ENCODE measurements around the gene IL11RA.

DNA sequence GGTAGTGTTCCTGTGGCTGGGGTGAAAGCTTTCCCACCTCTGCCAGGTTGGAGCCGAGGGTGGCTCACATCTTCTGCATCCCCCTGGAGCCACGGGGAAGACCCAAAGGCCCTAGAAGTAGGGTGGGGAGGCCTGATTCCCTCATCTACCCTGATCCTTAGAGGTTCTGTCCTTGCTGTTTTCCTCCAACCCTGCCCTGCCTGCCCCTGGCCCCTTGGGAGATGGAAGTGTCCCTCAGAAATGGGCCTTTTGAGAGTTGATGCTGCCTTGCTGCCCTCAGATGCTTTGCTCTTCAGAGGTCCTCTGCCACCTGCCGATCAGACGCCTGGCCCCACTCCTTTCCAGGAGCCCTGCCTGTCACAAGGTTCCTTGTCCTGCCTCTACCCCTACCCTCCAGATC is 32.8 kb downstream of the IL11RA start:
- TF ChIP-seq, protein P1, sequence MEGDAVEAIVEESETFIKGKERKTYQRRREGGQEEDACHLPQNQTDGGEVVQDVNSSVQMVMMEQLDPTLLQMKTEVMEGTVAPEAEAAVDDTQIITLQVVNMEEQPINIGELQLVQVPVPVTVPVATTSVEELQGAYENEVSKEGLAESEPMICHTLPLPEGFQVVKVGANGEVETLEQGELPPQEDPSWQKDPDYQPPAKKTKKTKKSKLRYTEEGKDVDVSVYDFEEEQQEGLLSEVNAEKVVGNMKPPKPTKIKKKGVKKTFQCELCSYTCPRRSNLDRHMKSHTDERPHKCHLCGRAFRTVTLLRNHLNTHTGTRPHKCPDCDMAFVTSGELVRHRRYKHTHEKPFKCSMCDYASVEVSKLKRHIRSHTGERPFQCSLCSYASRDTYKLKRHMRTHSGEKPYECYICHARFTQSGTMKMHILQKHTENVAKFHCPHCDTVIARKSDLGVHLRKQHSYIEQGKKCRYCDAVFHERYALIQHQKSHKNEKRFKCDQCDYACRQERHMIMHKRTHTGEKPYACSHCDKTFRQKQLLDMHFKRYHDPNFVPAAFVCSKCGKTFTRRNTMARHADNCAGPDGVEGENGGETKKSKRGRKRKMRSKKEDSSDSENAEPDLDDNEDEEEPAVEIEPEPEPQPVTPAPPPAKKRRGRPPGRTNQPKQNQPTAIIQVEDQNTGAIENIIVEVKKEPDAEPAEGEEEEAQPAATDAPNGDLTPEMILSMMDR (IDR thresholded peaks at IDR 0.05 in 2 of 3, conservative IDR thresholded peaks at IDR 0.05 in 1 of 3; ENCODE audit: control insufficient read depth in 2 of 3, extremely low read depth in 1 of 3, insufficient read depth in 1 of 3, low read depth in 3 of 3, low read length in 3 of 3) = no peak
- TF ChIP-seq ASH2L (IDR thresholded peaks at IDR 0.05; ENCODE audit: borderline replicate concordance, low read depth) = no peak
- TF ChIP-seq, protein P2, sequence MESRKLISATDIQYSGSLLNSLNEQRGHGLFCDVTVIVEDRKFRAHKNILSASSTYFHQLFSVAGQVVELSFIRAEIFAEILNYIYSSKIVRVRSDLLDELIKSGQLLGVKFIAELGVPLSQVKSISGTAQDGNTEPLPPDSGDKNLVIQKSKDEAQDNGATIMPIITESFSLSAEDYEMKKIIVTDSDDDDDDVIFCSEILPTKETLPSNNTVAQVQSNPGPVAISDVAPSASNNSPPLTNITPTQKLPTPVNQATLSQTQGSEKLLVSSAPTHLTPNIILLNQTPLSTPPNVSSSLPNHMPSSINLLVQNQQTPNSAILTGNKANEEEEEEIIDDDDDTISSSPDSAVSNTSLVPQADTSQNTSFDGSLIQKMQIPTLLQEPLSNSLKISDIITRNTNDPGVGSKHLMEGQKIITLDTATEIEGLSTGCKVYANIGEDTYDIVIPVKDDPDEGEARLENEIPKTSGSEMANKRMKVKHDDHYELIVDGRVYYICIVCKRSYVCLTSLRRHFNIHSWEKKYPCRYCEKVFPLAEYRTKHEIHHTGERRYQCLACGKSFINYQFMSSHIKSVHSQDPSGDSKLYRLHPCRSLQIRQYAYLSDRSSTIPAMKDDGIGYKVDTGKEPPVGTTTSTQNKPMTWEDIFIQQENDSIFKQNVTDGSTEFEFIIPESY (IDR thresholded peaks at IDR 0.05) = no peak
- TF ChIP-seq POLR2AphosphoS5 (IDR thresholded peaks at IDR 0.05; ENCODE audit: low read length) = no peak
- TF ChIP-seq CBX5 (IDR thresholded peaks at IDR 0.05; ENCODE audit: low read depth) = no peak
- no peak for TF ChIP-seq POLR2A (IDR thresholded peaks at IDR 0.05; ENCODE audit: low read depth, low read length)
- no peak for TF ChIP-seq EZH2 (IDR thresholded peaks at IDR 0.05; ENCODE audit: borderline replicate concordance, control insufficient read depth, low read depth, low read length)
